ENCODE data around the gene ZHX3.

ZHX3 gene

GRCh38 chr20:41290804-41291389 is 26.6 kb downstream of the ZHX3 start:
- no peak for DNase-seq

GRCh38 chr20:41287327-41287726 is 30.2 kb downstream of the ZHX3 start:
- peak; percentile 79 for DNase-seq

- no peak for DNase-seq
Observed at GRCh38 chr20:41286240-41286851, 31.2 kb downstream of the ZHX3 start.

GRCh38 chr20:41279546-41280225 is 37.8 kb downstream of the ZHX3 start:
- no peak for DNase-seq

- peak; percentile 17 for DNase-seq
Observed at GRCh38 chr20:41278936-41279335, 38.6 kb downstream of the ZHX3 start.

GRCh38 chr20:41277049-41277448 is 40.5 kb downstream of the ZHX3 start:
- no peak for DNase-seq

- no peak for DNase-seq
Observed at GRCh38 chr20:41276317-41276751, 41.2 kb downstream of the ZHX3 start.

GRCh38 chr20:41275301-41275731 is 42.2 kb downstream of the ZHX3 start:
- peak; percentile 27 for DNase-seq

GRCh38 chr20:41274152-41274551 is 43.4 kb downstream of the ZHX3 start:
- DNase-seq = no peak

GRCh38 chr20:41273445-41273844 is 44.1 kb downstream of the ZHX3 start:
- no peak for DNase-seq

GRCh38 chr20:41272339-41272738 is 45.2 kb downstream of the ZHX3 start:
- no peak for DNase-seq

- no peak for DNase-seq
Observed at GRCh38 chr20:41268917-41269652, 48.4 kb downstream of the ZHX3 start.

- no peak for DNase-seq
Observed at GRCh38 chr20:41268402-41268801, 49.1 kb downstream of the ZHX3 start.

GRCh38 chr20:41265938-41266337 is 51.6 kb downstream of the ZHX3 start:
- DNase-seq = no peak

- DNase-seq = no peak
Observed at GRCh38 chr20:41264819-41265218, 52.7 kb downstream of the ZHX3 start.

GRCh38 chr20:41261790-41262717 is 55.5 kb downstream of the ZHX3 start:
- DNase-seq = no peak

- no peak for DNase-seq
Observed at GRCh38 chr20:41261260-41261659, 56.3 kb downstream of the ZHX3 start.

- DNase-seq = no peak
Observed at GRCh38 chr20:41260734-41261220, 56.8 kb downstream of the ZHX3 start.

- DNase-seq = no peak
Observed at GRCh38 chr20:41259309-41259708, 58.2 kb downstream of the ZHX3 start.

GRCh38 chr20:41258474-41258873 is 59.1 kb downstream of the ZHX3 start:
- DNase-seq = no peak

- no peak for DNase-seq
Observed at GRCh38 chr20:41256516-41256915, 61.0 kb downstream of the ZHX3 start.

- DNase-seq = no peak
Observed at GRCh38 chr20:41255655-41256054, 61.9 kb downstream of the ZHX3 start.

Measured in fibroblast of skin of abdomen (primary cell).